Osteocyte (in vitro differentiated cells): ENCODE measurements around the gene YOD1. TPM values are rescaled to one million over a fixed set of nuclear protein-coding genes. Genes with fewer than 3 reads are reported as not detected.

Experiments used
- DNase-seq: peaks from one replicate; pipeline ENCODE4 v3.0.0; 2021; ENCODE audit warnings: mixed read lengths; ENCODE audit not compliant: unreplicated experiment; ENCODE audit errors: extremely low spot score
- H3K27ac Mint-ChIP-seq: one replicate; pipeline ENCODE4 v1.8.0; 2021; ENCODE audit warnings: mild to moderate bottlenecking, mixed read lengths; ENCODE audit not compliant: unreplicated experiment
- H3K27me3 Mint-ChIP-seq: one replicate; pipeline ENCODE4 v1.8.0; 2021; ENCODE audit warnings: mixed read lengths; ENCODE audit not compliant: unreplicated experiment
- H3K36me3 Mint-ChIP-seq: one replicate; pipeline ENCODE4 v1.8.0; 2021; ENCODE audit warnings: mixed read lengths; ENCODE audit not compliant: unreplicated experiment
- H3K4me1 Mint-ChIP-seq: one replicate; pipeline ENCODE4 v1.8.0; 2021; ENCODE audit warnings: mixed read lengths; ENCODE audit not compliant: unreplicated experiment
- H3K4me3 Mint-ChIP-seq: one replicate; pipeline ENCODE4 v1.8.0; 2021; ENCODE audit warnings: mild to moderate bottlenecking, moderate library complexity, mixed read lengths; ENCODE audit not compliant: unreplicated experiment
- H3K9me3 Mint-ChIP-seq: one replicate; pipeline ENCODE4 v1.8.0; 2021; ENCODE audit warnings: mixed read lengths; ENCODE audit not compliant: unreplicated experiment
- CTCF ChIP-seq: fragments of 200-600 bp; sonication (generic); IDR thresholded peaks from 2 replicates; pipeline ENCODE4 v1.5.0; 2021; ENCODE audit warnings: antibody characterized with exemption, mild to moderate bottlenecking, moderate library complexity
- total RNA-seq: library from RNA; stranded (reverse); gene quantifications from 2 replicates; pipeline ENCODE4 v1.2.1, GENCODE V29; 2021

The YOD1 gene
- total RNA-seq, 1 donor from 2014 or later: 4.6 TPM

- Mint-ChIP-seq H3K27ac (no peak overlapping the region), H3K9me3 (no peaks in the 10 kb centered on the region), H3K27me3 (peaks cover 26% of the 10 kb centered on the region), H3K36me3 (no peaks in the 10 kb centered on the region), H3K4me3 (no peak overlapping the region), H3K4me1 (no peaks in the 10 kb centered on the region)
- no peak for TF ChIP-seq CTCF
- DNase-seq: no peak
These were observed 50.2 kb downstream of the YOD1 start for GRCh38 chr1:207000651-207001291.

GRCh38 chr1:206998816-206999215 lies 52.2 kb downstream of the YOD1 start:
- Mint-ChIP-seq H3K4me1 (no peaks in the 10 kb centered on the region), H3K27ac (no peak overlapping the region), H3K27me3 (peaks cover 30% of the 10 kb centered on the region), H3K9me3 (no peaks in the 10 kb centered on the region), H3K4me3 (no peak overlapping the region), H3K36me3 (no peaks in the 10 kb centered on the region)
- no peak for DNase-seq
- no peak for TF ChIP-seq CTCF

Other genes starting within 250 kb of the YOD1 start
- not detected in 2 replicates for gene IL20, start 185.6 kb downstream of the YOD1 start, total RNA-seq
- gene IL24, start 153.8 kb downstream of the YOD1 start, total RNA-seq: not detected in 2 replicates
- gene FCMR, start 129.3 kb downstream of the YOD1 start, total RNA-seq: not detected in 2 replicates
- not detected in 2 replicates for gene PIGR, start 104.7 kb downstream of the YOD1 start, total RNA-seq
- not detected in 2 replicates for gene FCAMR, start 80.7 kb downstream of the YOD1 start, total RNA-seq
- not detected in 2 replicates for gene C1orf116, start 18.5 kb downstream of the YOD1 start, total RNA-seq
- gene PFKFB2, start 2.1 kb upstream of the YOD1 start, total RNA-seq: 15.8 TPM in 2 replicates
- gene C4BPB, start 37.7 kb upstream of the YOD1 start, total RNA-seq: not detected in 2 replicates
- gene C4BPA, start 53.0 kb upstream of the YOD1 start, total RNA-seq: not detected in 2 replicates